ENCODE results near the gene GDPD5.

- TF ChIP-seq, protein P1, sequence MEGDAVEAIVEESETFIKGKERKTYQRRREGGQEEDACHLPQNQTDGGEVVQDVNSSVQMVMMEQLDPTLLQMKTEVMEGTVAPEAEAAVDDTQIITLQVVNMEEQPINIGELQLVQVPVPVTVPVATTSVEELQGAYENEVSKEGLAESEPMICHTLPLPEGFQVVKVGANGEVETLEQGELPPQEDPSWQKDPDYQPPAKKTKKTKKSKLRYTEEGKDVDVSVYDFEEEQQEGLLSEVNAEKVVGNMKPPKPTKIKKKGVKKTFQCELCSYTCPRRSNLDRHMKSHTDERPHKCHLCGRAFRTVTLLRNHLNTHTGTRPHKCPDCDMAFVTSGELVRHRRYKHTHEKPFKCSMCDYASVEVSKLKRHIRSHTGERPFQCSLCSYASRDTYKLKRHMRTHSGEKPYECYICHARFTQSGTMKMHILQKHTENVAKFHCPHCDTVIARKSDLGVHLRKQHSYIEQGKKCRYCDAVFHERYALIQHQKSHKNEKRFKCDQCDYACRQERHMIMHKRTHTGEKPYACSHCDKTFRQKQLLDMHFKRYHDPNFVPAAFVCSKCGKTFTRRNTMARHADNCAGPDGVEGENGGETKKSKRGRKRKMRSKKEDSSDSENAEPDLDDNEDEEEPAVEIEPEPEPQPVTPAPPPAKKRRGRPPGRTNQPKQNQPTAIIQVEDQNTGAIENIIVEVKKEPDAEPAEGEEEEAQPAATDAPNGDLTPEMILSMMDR (IDR thresholded peaks at IDR 0.05; ENCODE audit: low read length): no peak
- TF ChIP-seq EZH2 (IDR thresholded peaks at IDR 0.05; ENCODE audit: borderline replicate concordance, low read length): no peak
Observed at GRCh38 chr11:75461151-75461550, 64.6 kb downstream of the GDPD5 start.
